HG02642 (cell line): ENCODE data around the gene SLC35B1.
A peak's percentile ranks its signal among the peaks of the same experiment; 100 is the strongest.

ENCODE experiments used
- ATAC-seq: cut with Tn5 transposase; IDR thresholded peaks from one replicate; pipeline ENCODE4 v1.9.1; 2021; ENCODE audit warnings: mild to moderate bottlenecking; ENCODE audit not compliant: unreplicated experiment, poor library complexity

Gene SLC35B1

GRCh38 chr17:49703557-49704277, 4.0 kb downstream of the SLC35B1 start:
- no peak for ATAC-seq

- no peak for ATAC-seq
Observed at GRCh38 chr17:49700960-49701359, 6.8 kb downstream of the SLC35B1 start.

DNA sequence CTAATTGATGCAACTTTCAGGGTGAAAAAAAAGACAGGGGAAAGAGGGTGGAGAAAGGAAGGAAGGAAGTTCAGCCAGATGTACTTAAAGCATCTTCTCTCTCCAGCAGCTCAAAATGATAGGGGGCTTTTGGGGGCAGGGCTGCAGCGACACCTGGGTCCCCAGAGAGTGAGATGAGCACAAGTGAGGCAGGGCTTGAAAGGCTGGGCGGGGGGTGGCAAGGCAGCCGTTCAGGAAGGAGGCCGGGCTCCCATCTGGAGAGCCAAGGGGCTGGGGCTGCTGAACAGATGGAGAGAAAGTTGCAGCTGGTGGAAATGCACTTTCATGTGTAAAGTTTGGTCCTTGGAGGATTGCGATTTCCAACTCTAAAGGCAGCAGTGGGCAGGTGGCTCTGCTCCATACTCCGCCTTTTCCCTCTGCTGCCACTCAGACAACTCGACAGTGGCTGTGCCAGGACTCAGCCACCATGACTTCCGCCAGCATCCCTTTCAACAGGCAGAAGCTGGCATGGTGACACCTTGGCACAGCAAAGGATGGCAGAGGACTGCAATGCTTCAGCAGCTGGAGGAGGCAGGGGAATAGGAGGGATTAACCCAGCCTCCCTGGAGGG, 7.7 kb downstream of the SLC35B1 start:
- ATAC-seq, result no peak

DNA sequence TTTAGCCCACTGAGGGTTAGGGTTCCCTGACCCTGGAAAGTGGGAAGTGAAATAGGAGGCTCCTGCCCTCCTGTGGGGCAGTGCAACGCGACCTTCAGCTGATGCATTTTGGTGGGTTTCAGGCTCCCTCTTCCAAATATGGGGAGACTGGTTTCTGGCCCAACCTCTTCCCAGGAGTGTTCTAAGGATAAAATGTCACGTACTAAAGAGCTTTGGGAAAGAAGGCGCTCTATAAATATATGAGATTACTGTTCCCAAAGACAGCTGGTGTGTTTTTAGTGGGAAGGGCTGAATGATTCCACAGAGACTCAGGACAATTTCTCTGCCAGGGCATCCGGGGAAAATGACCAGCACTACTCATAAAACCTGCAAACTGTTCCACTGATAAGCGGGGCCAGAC, 9.8 kb downstream of the SLC35B1 start:
- ATAC-seq, result no peak

GRCh38 chr17:49696233-49696761, 11.5 kb downstream of the SLC35B1 start:
- ATAC-seq, result peak; percentile 59

DNA sequence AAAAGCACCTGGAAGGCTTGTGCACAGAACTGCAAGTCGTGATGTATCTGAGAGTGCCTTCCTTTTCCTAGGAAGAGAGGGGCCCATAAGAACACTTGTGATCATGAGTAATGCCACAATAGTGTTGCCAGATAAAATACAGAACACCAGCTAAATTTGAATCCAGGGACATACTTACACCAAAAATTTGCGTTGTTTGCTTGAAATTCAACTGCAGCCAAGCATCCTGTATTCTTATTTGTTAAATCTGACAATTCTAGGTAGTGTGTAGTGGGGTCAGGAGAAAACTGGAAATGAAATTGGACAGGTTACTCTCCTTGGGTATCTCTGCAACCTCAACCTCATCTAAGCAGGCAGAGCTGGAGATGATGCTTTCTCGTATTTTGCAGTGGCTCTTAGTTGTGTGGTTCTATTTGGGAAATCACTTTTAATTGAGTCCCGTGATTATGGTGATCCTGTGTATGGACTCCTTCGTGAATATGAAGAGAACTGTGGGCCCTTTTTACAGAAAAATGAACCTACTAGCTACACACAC, 12.0 kb downstream of the SLC35B1 start:
- no peak for ATAC-seq

DNA sequence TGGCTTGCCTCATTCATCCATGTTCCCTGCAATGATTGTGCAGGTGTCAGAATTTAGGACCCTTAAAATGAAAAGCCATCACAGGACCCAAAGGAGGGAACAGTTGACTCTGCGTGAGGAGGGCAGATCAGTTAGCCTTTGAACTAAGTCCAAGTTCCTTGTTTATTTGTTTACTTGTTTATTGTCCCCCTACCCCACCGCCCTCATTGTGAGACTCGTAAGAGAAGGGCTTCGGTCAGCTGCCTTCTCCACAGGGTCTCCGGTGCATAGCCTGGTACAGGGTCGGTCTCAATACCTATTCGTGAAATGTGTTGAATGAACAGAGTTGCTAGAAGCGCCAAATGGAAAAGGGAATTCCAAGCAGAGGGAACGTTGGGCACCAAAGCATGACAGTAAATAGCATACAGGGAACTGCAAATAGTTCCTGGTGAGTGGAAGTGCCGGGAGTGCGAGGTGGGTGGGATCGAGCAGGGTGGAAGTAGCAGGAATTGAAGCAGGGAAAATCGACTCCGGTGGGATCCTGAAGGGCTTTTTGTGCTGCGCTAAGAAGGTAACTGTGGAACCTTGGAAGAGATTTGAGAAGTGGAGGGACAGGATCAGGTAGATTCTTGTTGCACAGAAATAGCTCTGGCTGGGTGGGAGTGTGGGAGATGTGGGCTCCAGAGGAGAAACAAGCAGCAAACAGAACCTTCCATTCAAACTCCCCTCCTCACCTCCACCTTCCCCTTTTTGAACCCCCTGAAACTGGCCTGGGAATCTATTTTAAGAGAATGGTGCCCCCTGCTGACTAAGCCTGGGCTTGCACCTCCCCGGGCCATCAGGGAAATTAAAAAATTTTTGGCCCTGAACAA, 12.7 kb downstream of the SLC35B1 start:
- ATAC-seq, result no peak

- no peak for ATAC-seq
Observed at GRCh38 chr17:49692751-49693150, 15.0 kb downstream of the SLC35B1 start.

DNA sequence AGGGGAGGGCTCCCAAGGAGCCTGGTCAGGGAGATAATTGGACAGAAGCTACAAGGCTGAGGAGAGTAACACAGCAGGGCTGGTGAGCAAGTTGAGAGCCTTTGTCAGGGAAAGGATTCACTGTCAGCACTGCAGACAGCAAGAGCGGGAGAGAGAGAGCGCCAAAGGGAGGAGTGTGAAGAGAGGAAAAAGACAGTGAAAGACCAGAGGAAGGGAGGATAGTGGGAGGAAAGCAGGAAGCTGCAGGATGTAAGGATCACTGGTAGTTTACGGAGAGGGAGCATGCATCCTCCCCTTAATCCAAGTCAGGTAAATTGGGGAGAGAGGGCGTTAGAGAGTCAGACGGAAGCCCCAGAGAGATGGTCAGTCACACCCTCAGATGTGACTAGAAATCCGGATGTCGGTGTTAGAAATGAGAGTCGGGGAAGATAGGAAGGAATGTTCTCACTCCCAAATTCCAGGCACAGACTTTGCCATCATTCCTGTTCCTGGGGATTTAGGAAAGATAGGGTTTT, 16.0 kb downstream of the SLC35B1 start:
- ATAC-seq, result no peak

DNA sequence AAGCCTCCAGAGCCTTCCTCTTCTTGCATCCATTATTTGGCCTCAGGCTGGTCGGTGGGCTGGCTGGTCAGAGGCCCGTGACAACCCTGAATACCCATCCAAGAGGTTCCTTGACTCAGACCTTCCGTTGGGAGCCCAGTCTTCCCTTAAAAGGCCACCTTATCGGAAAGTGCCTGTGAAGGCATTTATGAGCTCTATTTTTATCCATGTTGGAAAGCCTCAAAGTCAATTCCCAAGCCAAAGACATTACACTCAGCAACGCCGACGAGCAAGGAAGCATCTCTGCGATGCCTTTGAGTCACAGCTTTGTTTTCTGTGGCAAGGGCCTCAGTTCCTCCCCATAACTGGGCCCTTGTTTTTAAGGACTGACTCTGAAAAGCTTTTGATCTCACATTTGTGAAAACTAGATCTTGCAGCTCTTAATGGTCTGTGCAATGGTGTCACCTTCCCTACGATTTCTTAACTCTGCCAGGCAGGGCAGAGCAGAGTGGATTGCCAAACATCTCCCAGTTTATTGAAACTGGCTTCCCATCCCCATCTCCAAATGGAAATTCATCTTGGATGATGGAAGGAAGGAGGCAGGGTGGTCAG, 16.6 kb downstream of the SLC35B1 start:
- ATAC-seq, result no peak

- ATAC-seq, result no peak
Observed at GRCh38 chr17:49690256-49690655, 17.5 kb downstream of the SLC35B1 start.

- ATAC-seq, result no peak
Observed at GRCh38 chr17:49688848-49689247, 18.9 kb downstream of the SLC35B1 start.

DNA sequence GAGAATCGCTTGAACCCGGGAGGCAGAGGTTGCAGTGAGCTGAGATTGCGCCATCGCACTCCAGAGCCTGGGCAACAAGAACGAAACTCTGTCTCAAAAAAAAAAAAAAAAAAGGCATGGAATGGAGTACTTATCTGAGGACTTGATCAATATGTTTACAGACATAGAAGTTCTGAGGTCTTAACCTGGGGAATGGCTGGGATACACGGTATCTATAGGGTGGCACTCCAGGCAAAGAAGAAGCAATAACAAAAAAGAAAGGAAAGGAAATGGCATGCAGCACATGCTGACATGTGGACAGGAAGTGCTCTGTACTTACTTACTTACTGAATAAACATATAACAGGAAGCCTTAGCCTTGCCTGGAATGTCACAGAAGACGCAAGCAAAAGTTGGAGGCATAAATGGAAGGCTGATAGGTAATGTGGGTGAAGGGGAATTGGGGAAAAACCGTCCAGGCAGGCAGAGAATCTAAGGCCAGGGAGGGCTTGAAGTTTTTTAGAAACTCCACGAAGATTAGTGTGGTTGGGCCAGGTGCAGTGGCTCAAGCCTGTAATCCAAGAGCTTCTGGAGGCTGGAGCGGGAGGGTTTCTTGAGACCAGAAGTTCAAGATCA, 19.8 kb downstream of the SLC35B1 start:
- no peak for ATAC-seq

GRCh38 chr17:49681106-49681979, 26.4 kb downstream of the SLC35B1 start:
- no peak for ATAC-seq

DNA sequence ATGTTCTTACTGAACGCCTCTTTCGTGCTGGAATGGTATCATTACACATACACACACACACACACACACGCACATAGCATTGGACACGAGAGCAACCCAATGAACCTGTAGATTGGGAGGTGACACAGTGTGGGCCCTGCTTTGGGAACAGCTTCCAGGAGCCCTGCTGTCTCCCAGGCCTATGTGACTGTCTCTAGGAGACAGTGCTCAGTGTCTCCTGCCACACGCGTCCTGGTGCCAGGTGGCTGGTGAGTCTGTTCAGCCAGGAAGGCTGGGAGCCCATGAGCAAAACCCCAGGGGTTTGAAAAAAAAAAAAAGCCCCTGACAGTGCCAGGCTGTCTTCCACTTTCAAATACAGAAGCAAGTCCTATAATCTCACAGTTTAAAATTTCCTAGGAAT, 27.4 kb downstream of the SLC35B1 start:
- ATAC-seq, result no peak

DNA sequence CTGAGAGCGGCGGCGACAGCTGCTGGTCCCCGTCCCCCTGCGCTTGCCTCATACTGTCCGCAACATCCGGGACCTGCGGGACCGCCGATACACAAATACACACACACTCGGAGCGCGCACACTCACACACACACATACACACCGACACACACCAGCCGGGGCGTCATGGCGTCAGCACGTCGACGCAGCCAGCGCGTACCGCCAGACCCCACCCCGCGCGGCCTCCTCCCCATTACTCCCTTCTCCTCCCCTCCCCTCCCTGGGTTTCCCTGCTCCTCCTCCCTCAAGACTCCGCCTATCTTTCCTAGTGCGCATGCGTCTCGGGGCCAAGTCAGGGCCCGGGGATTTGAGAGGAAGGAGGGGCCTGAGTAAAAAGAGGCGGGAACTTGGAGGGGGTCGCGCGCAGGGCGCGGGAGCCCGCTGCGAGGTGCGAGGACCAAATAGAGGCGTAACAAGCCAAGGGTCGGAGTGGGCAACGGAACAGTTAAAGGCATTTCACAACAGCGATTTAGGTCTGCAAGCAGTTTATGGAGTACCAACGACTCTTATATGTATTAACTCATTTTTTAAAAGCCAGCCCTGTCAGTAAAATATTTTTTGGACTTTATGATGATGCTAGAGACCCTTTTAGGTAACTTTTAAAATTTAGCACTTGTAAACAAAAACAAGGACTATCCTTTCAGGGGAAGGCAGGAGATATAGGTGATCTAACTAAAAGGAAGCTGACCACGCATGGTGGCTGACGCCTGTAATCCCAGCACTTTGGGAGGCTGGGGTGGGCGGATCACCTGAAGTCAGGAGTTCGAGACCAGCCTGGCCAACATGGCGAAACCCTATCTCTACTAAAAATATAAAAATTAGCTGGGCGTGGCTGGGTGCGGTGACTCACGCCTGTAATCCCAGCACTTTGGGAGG, 29.6 kb downstream of the SLC35B1 start, which contains the start of gene SPOP:
SPOP (minus strand) TSS at position 165 of the 915 bp plus-strand sequence. CDS start 55,287 bp downstream, outside the sequence.
- ATAC-seq, result peak; percentile 86

- ATAC-seq, result peak; percentile 65
Observed at GRCh38 chr17:49677134-49677932, 30.4 kb downstream of the SLC35B1 start.
